Sciatic nerve (tissue), 2 donors: ENCODE results near the gene IQSEC1. TPM values are rescaled to one million over a fixed set of nuclear protein-coding genes. Genes with fewer than 3 reads are reported as not detected.

Experiments used
- ATAC-seq: fragments of 200-7000 bp; cut with Tn5 transposase; one replicate; pipeline ENCODE4 v1.9.1; 2020; ENCODE audit warnings: mild to moderate bottlenecking, moderate library complexity
- DNase-seq: peaks from one replicate; pipeline ENCODE4 v3.0.0-alpha.2; 2020; ENCODE audit warnings: low spot score
- intact Hi-C: fragments of 100-400 bp; cut with DNase I; formaldehyde crosslinking; loops from one replicate; pipeline ENCODE4 v1.14.2; 2022
- total RNA-seq: library from RNA; stranded (reverse); fragmentation: NEBNext Ultra II Directional; extraction: Animal tissue kit (Norgen Biotek cat#: 25700); gene quantifications from one replicate; pipeline ENCODE4 v1.2.1, GENCODE V29; 2021
- donor health status: DM: no; HTN: no; CAD: no.
- donor health status: DM: no; HTN: no; CAD: no.

The IQSEC1 gene
- total RNA-seq, 1 donor from 2014 or later: 77.5 TPM

DNA sequence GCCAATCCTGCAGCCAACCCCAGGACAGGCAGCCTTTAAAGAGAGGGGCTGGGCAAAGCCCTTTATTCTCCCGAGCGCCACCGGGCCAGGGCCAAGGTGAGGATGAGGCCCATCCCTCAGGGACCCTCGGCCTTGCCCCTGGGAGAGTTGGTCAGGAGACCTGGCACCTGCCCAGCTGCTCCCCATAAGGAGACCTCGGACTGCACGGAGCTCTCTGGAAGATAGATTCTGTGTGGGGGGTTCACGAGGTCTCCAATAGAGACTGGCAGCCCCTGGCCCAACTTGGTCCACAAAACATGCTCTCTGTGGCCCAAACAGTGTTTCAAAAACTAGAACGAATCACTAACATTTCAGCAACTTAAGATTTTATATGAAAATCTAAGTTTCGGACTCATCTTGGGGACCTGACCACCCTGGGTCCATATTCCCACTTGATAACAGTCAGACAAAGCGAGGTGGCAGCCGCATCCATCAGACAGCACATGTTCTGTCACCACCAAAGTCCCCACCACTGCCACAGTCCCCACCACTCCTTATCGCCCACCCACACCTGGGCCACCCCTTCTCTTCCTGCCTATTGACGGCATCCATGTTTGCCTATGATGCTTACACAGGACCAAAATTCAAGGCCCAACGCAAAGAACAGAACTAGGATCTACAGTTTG, 117.4 kb downstream of the IQSEC1 start:
- DNase-seq (no peak), ATAC-seq (no peak)
- intact Hi-C loops: no loop called here

DNA sequence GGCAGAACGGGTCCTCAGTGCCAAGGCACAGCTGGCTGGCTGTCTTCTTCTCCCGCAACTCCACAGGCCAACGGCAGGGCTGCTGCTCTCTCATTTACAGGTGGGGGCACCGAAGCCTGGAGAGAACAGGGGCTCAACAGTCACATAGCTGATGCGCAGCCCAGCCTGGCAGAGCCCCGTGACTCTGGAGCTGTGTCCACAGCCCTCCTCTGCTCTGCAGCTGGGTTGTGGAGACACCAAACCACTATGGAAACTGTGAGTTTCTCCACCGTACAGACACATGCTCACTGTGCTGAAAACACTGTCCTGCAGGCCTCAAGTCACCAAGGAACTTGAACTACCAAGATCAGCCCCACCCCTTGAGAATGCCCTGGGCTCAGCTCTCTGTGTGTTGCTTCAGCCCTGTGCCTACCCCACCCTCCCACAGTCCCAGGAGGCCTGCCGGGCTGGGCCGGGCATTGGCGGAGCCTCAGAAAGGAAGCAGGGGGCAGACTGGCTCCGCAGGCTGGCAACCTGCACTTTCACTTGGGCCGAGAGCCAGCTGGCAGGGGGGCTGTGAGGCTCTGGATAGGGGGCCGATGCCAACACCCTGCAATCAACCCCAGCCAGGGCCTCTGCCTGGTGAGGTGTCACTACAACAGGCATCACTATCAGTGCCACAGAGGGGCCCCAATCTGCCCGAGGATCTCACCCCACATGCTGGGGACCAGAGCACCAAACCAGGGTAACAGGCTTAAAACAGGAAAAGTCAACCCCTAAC, 118.2 kb downstream of the IQSEC1 start:
- DNase-seq (peak; percentile 80), ATAC-seq (peak; percentile 76)
- intact Hi-C loops: no loop called here

DNA sequence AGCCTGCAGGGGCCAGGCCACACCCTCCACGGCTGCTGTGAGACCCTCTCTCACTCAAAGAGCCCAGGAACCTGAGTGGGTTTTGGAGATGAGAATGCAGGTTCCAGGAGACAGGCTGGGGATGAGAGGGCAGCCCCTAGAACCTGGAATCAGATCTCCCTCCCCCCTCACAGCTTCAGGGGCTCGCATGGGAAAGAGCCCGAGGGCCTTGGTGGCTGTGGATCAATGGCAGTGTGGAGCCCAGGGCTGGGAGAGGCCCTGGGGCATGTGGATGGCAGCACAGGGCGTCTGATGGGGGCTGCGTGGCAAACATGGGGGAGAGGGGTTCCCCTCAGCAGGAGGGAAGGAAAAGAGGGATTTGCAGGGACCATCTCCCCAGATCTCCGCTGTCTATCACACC, 119.0 kb downstream of the IQSEC1 start:
- DNase-seq: no peak
- ATAC-seq: no peak
- intact Hi-C loops: no loop called here

DNA sequence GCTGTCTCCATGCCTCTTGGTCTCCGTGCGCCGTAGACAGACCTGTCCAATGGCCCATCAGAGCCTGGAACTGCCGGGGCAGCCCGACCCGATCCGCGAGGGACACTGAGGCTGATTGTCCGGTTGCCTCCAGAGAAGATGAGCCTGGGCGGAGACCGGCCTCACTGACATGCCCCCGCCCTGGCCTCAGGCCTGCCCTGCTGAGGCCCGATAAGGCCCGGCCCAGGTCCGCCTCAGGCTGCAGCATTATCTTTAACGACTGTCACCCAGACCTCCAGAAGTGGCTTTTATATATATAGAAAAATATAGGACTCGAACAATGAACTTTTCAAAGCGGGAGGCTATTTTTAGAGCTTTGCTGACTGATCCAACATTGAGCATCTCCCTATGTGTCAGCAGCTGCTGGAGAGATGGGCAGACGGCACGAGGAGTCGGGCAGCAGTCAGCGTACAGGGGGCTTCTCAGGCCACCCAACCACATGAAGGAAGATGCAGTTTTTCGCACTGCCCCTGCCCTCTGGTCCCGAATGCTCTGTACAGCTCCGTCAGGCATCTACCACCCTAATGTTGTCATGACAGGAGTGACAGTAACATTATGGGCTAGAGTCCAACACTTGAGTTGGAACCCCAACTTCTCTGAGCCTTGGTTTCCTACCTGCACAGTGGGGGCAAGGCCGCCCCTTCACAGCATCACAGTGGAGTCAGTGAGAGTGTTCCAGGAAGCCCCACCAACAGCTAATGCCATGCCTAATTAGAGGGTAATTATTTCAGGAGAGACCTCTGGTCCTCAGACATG, 119.8 kb downstream of the IQSEC1 start:
- ATAC-seq: no peak
- no peak for DNase-seq
- intact Hi-C loops: no loop called here

DNA sequence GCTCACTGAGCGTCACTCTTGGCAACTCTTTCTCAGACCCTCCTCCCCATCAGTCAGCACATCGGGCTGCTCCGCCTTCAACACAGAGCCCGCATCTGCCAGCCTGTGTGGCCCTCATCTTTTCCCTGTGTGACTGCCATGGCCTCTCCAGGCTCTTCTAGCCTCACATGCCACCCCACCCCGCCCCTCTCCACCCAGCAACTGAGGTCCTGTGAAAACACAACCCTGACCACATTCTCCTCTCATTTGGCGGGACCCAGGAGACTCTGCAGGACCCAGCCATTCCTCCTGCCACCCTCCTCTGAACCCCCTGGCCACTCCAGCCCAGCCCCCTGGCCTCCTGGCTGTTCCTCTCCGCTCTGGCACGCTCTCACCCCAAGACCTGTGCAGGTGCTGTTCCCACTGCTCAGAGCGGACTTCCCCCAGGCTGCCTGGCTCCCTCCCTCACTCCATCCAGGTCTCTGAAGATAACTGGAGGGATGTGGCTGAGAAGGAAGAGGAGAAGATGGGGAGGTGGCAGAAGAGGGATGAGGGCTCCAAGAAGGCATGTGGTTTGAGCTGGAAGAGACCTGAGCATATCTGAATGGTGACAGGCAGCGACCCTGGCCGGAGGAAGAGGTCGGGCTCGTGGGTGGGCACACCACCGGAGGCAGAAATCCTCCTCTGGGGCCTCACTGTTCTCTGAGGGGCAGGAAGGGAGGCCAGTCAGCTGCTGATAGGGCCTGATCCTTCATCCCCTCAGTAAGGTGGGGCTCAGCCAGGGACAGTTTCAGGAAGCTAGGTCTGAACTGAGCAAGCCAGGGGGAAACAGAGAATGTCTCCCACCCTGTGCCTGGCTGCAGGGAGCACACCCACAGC, 120.7 kb downstream of the IQSEC1 start:
- no peak for ATAC-seq
- no peak for DNase-seq
- intact Hi-C loops: no loop called here

DNA sequence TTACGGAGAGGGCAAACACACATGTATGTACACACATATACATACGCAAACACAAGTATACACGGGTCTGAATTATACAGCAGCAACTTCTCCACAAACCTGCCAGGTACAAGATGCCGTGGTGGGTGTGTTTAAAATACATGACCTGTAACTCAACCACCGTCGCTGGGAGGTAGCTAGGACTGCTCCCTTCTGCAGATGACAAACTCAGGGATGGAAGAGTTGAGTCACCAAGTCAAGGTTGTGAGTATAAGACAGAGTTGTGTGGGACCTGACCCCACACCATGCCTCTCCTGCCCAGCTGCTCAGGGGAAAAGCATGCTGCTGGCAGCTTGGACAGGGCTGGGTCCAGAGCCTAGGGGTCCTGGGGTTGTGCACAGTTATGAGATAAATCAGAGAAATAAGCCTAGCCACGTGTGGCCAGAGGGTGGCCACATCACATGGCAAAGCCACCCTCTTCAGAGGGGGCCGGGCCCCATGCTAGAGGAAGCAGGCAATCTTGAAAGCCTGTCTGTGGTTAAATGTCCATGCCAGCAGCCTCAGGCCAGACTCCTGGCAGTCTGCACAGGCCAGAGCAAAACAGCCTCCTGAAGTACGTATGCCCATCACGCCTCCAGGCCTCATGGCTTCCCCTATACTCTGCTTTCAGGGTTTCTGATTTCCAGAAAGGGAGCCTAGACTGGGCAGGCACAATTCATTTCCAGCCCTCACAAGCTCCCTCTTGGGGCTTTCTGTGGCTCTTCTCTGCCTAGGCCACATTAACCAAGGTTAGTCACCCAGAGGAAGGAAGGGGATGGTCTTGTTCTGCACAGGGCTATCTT, 124.1 kb downstream of the IQSEC1 start:
- intact Hi-C loops: no loop called here
- peak; percentile 44 for ATAC-seq
- DNase-seq: no peak

DNA sequence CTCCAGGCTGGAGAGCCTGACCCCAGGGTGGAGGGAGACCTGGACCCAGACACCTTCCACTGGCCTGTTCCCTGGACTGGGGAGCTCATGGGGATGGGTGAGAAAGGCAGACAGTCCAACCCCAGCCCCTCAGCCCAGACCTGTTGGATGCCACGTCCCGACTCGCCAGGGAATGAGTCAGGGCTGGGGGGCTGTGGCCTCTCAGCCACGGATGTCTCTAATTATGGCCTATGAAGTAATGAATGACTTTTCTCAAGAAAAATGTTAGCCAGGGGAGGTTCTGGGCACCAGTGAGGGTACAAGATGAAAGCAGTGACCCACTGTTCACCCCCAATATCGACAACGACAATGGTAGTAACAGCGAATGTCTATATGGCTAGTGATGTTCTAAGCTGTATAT, 124.9 kb downstream of the IQSEC1 start:
- DNase-seq (no peak), ATAC-seq (no peak)
- intact Hi-C loops: no loop called here

DNA sequence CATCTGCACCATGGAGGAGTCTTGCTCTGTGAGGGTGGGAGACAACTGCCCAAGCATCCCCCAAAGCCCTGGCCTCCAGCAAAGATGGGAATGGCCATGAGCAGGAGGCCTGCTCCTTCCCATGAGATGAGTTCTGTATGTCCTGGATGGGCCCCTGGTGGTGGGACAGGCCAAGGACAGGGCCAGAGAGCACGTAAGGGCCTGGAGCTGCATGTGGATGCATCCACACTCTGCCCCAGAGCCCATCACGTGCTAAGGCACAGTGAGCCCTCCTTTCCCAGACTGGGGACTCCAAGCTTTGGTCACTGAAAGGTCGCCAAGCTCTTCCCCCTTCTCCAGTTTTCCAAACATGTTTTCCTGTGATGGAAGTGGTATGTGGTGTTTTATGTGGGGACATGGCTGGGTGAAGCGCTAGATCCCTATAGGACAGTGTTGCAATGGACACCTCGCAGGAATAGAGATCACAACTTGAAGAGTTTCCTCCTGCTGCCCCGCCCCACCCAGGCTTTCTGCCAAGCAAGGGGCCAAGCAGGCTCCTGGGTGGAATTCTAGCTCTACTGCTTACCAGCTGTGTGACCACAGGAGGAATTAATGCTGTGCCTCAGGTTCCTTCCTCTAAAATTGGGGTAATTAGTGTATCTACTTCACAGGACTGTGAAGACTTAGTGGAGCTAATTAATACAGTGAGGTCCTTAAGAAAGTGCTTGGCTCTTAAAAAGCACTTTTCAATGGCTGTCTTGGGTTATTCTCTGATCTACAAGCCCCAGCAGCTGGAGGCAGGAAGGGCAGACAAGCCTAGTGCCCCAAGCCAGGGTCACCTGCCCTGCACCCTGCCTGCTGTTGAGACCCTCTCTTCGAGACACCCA, 125.5 kb downstream of the IQSEC1 start:
- ATAC-seq (peak; percentile 53), DNase-seq (peak; percentile 78)
- intact Hi-C loops: no loop called here

DNA sequence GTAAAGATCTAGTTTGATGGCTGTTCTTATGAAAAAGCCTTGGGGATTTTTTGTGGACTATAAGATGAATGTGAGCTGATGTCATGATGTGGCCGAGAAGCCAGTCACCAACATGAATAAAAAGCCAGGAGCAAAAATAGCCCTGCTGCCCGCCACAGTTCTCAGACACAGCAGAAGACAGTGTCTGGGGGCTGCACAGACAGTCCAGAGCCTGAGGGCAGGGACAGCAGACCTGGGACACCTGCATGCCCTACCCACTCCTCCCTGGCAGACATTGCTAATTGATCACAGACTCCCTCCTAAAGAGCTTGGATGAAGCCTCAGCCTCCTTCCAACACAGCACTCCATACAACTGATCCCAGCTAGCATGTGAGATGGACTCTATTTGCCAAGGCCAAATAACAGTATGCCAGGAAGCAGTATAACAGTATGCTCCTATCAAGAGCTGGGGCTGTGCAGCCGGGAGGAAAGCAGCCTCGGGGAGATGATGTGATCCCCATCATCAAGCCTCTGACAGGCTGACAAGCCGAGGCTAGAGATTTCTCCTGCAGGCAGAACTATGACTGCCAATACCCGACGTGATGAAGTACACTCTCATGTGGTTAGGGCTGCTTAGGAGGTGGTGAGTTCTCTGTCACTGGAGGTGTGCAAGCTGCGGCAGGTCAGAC, 126.4 kb downstream of the IQSEC1 start:
- DNase-seq (no peak), ATAC-seq (no peak)
- intact Hi-C loops: no loop called here

DNA sequence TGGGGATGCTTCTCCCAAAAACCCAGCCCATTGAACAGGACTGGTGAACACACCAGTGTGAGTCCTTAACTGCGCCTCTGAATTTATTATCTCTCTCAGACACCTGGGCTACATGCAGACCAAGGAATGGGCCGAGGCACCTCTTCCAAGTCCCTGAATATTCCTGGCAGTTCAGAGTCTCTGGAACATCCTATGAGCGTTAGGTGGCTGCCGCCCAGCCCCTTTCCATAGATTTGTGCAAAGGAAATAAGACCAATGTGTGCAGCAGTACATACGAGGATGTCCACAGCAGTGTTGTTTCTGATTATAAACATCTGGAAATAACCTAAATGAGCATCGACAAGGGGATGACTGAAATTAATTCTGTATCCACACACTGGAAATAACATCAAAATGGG, 127.0 kb downstream of the IQSEC1 start:
- DNase-seq (no peak), ATAC-seq (no peak)
- intact Hi-C loops: no loop called here

DNA sequence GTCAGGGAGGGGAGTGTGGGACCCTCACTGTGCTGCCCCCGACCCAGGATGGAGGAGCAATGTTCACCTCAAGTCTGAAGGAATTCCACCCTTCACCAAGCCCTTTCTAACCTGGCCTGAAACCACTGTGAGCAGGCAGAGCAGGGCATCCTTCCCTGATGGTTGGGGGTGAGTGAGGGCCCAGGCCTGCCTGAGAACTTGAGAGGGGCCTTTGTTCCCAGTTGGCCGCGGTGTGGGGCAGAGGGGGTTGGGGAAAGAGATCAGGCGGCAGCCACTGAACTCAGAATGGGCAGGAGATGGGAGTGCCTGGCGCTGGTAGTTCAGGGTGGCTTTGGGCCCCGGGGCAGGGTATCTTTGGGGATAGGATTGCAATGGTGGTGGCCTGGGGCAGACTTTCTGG, 128.4 kb downstream of the IQSEC1 start:
- DNase-seq (no peak), ATAC-seq (peak; percentile 10)
- intact Hi-C loops: no loop called here

DNA sequence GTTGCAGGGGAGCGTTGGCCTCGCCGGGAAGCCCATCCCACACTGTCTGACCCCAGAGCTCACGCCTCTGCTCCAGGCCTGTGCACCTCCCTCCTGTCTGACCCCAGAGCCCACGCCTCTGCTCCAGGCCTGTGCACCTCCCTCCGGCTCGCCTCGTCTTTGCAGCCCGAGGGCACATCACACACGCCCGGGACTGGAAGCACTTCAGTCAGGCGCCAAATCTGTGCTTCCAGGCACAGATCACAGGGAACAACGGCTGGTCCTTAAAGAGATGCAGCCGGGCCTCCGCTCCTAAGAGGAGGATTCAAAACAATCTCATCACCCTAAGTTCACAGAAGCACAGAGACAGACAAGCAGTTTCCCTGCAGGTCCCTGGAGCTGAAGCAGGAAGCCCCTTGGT, 128.8 kb downstream of the IQSEC1 start:
- ATAC-seq (peak; percentile 33), DNase-seq (no peak)
- intact Hi-C loops: no loop called here

DNA sequence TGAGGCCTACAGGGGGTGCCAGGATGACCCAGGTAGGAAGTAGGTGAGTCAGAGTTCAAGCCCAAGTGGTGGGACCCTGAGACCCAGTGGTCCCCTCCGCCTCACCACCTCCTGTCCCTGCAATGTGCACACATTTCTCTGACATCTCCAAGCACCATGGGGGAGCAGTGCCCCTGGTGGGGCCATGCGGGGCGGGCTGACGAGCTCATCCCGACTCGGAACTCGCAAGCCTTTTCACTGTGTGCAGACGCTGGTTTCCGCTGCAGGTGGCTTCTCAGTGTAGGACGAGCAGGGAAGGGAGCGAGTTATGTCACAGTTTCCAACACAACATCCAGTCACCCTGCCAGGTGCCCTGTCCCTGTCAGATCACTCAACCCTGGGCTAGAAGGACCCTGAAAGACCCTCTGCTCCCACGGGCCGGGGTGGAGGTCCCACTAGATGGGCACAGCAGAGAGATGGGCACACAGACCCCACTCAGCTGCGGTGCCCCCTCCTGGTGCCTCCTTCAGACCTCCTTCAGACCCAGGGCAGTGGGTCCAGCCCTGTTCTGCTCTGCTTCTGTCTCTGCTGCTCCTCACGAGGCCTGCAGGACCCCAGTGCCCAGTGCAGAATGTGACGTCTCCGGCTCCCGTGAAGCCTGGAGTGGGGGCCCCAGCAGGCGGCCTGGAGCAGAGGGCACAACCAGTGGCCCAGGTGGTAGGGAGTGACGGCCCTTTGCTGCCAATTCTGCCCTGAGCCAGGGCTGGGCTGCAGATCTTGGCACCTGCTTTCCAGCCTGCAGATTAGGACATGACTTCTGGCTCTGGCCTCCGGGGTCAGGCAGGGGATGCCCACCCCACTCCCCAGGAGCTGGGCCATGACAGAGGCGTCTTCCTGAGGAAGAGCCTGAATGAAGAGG, 129.9 kb downstream of the IQSEC1 start:
- DNase-seq: no peak
- intact Hi-C loops: no loop called here
- no peak for ATAC-seq

DNA sequence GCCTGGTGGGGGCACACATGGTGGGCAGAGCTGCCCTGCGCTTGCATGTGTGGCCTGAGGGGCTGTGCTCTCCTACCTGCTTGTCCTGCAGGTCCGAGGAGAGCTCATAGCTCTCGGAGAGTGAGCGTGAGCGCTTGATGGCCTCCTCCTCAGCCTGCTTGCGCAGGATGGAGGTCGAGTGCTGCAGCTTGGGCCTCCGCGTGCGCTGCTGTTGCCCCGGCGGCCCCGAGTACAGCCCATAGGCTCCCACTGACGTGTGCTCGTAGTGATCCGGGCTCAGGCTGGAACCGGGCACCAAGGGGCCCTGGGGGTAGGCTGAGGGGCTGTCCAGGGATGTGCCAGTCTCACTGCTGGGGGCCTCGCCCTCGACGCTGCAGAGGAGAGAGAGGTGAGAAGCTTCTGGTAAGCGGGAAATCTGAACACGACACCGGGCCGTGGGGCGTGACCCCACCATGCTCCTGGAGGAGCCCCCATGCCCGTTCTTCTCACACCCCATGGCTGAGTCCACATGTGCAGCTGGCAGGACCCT, 131.7 kb downstream of the IQSEC1 start:
- intact Hi-C loops: no loop called here
- DNase-seq (no peak), ATAC-seq (no peak)

DNA sequence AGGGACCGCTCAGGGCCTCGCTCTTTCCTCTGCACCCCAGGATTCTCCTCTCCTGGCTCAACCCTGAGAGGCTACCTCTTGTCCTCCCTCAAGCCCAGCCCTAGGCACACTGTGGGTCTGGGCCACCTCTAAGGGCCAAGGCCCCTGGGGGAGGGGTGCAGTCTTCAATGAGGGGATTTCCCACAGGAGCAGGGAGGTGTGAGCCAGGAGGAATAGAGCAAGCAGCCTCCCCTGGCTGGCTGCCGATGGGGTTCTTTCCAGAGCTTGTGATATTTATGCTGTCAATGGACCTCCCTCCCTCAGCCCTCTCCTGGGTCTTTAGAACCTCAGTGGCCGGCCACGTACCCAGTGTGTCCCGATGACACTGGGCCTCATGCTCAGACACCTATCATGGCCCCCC, 132.4 kb downstream of the IQSEC1 start:
- no peak for ATAC-seq
- intact Hi-C loops: no loop called here
- DNase-seq: no peak

DNA sequence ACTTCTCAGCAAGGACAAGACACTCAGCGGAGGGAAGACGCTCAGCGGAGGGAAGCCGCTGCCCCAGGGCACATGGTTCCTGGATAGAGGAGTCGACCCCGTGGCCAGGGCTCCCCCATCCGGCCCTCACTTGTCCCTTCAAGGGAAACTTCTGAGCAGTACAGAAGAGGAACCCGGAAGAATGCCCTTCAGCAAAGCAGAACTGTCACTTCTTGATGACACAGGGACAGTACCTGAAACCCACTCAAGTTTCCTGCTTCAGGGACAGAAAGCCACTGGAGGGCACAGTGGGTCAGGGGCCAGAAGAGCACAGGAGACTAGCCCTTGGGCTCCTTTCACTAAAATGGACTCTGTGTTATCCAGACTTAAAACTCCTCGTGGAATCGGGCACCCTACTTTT, 134.1 kb downstream of the IQSEC1 start:
- ATAC-seq (no peak), DNase-seq (no peak)
- intact Hi-C loops: no loop called here
